Measurements from ENCODE around the gene ADCY9.
"Not testable (repeated sequence)": the region's sequence is repeated elsewhere in the genome, so short reads cannot be mapped to it uniquely, and the experiment has no call there.

The ADCY9 gene

DNA sequence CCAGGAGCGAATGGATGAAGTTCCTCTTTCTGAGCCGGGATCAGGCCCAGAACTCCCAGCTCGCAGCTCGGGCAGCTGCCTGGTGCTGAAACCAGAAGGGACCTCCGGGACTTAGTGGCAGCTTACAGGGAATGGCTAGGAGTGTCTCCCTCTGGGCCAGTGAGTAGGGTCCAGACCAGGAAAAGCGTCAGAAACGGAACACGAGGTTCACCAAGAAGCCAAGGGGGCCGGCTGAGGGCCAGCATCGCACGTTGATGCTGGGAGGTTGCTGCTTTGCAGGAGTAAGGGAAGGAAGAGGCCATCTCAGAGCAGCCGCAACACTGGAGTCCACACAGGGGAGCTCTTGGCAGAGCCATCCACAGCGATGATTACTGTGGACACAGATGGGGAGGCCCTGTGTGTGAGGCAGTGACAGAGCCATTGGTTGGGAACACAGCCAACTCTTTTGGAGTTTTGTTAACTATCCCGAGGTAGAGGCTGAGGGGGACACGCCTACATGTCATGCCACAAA lies 161.8 kb downstream of the ADCY9 start:
- in situ Hi-C loops (cut with HindIII; ENCODE audit: low sequenced_read_pairs), result no loop called here

DNA sequence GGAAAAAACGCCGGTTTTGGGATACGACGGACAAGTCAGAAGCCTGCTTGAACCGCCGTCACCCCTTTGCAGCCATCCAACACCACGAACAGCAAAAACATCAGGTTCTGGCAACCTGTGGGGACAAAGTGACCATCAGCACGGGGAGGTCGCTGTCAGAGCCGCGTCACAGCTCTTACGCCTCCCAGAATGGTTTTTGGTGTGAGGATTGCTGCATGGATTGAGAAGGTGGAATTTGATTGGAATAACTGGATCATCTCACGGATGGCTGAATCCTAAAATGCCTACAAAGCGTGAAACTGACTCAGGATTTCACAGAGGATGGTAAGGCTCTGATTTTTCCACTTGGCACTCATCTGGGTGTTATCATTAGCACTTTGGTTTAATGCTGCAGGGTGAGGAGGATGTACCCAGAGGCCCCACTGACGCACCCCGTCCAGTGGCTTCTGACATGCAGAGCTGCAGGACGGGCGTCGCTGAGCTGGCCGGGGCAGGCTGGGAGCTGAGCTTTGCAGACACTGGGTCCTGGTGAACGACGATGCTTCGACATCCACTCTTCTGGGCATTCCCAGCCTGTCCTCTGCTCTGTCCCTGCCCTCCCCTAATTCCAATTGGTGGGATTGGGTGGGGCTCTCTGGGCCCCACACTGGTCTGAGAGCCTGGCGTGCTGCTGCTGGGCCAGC lies 162.4 kb downstream of the ADCY9 start:
- in situ Hi-C loops (cut with HindIII; ENCODE audit: low sequenced_read_pairs), result no loop called here

DNA sequence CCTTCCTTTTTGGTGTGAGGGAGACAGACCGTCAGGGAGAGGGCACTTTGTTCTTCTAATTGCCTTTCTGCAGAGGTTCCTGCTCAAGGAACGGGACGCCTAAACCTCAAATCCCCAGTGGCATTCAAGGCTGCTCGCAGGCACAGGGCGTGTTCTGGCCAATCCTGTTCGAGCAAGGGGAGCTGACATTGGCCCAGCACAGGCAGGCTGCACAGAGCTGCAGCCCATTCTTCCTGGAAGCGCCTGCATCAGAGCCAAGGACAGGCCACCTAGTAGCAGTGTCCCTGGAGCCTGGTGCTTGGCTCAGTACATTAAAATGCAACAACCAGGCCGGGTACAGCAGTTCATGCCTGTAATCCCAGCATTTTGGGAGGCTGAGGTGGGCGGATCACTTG lies 163.5 kb downstream of the ADCY9 start:
- in situ Hi-C loops (cut with HindIII; ENCODE audit: low sequenced_read_pairs), result no loop called here

DNA sequence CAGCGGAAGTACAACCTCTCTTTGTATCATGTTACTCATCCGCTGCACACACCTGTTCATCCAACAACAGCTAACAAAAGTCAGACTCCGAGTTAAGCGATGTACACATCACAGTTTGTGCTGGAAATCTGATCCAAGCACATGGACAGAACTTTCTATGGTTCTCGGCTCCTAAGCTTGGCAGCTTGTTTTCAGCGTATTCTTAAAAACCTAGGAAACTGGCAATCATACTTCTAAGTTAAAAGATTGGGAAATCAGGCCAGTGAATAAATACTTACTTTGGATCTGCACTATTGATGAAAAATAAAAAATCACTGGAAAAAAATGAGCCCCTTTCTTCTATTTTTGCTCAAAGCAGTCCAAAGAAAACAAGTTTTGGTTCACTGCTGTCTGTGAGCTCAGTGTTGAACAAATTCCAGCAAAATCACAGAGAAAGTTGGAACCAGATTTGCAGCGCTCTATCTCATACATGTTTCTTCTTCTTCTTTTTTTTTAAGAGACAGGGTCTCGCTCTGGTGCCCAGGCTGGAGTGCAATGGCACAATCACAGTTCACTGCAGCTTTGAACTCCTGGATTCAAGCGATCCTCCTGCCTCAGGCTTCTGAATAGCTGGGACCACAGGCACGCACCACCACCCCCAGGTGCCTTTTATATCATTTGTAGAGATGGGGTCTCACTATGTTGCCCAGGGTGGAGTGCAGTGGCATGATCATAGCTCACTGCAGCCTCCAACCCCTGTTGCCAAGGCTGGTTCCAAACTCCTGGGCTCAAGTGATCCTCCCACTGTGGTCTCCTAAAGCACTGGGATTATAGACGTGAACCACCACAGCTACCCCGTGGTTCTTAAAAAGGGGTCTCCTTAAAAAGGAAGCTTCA lies 164.1 kb downstream of the ADCY9 start:
- in situ Hi-C loops (cut with HindIII; ENCODE audit: low sequenced_read_pairs), result no loop called here

DNA sequence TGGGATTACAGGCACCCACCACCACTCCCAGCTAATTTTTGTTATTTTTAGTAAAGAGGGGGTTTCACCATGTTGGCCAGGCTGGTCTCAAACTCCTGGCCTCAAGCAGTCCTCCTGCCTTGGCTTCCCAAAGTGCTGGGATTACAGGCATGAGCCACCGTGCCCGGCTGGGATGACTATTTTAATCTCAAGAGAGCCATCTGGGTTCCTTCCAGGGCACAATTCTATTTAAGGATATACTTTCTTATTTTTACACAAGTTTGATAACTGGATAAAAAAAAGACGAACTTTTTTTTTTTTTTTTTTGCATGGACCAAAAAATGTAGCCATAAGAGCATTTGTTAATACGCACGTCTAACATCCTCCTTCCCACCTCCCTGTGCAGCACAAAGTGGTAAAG lies 164.9 kb downstream of the ADCY9 start:
- in situ Hi-C loops (cut with HindIII; ENCODE audit: low sequenced_read_pairs), result not testable (repeated sequence)

DNA sequence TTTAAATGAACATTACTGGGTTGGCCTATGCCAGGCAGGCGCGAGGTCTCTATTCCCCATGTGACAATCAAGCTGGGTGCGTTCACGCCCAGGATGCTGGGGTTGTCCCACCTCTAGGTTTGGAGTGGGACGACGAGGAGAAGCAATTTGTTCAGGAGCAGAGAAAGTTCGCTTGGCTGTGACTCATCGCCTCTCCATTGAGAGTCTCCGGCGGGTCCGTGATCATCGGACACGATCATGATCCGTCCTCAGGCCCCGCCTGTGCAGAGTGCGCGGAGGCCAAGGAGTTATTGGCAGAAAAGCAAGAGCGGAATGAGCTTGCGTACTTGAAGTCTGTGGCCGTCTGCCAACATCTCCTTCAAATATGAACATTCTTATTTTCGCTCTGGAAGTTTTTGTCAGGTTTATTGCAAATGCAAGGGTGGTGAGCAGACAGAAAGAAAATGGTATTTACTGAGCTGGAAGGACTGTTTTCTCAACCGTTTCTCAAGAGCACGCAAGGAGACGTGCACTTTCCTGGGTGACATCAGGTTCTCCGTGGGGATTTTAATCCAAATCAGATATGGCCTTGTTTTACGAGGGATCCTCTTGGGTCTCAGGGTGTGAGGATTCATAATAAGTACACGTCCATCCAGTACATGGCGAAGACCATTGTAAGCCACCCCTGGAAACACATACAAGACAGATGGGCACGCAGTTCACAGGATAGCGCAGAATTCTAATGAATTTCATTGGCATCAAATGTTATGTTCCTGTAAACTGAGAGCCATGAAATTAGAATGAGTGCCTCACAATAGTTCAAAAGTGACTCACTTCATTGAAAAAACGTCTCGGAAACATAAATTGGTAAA lies 165.7 kb downstream of the ADCY9 start:
- in situ Hi-C loops (cut with HindIII; ENCODE audit: low sequenced_read_pairs), result no loop called here

DNA sequence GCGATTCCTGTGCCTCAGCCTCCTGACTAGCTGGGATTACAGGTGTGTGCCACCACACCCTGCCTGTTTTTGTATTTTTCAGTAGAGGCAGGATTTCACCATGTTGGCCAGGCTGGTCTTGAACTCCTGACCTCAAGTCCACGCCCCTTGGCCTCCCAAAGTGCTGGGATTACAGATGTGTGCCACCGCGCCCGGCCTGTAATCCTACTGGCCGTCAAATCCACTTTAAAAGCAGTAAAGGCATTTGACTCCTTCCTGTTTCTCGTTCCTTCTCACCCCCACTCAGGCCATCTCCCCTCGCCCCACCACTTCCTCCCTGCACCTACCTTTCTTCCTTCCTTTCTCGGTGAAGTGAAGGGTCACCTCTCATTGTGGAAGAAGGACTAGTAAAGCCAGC lies 166.3 kb downstream of the ADCY9 start:
- in situ Hi-C loops (cut with HindIII; ENCODE audit: low sequenced_read_pairs), result no loop called here

DNA sequence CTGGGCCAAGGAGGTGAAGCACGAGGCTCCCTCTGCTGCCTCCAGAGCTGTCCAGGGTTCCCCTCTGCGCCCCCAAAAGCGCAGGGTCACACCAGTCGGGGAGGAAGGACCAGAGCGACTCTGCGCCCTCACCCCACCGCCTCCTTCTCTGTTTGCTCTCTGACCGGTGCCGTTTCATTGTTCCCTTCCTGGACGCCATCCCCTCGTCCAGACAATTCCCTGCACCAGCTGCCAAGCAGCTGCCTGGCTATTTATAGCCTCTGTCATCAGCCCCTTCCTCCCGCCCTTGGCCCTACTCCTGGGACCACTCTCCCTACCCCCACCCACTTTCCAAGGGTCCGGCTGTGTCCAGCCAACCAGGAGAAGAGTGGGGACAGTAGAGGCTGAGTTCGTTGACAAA lies 167.0 kb downstream of the ADCY9 start:
- in situ Hi-C loops (cut with HindIII; ENCODE audit: low sequenced_read_pairs), result no loop called here

DNA sequence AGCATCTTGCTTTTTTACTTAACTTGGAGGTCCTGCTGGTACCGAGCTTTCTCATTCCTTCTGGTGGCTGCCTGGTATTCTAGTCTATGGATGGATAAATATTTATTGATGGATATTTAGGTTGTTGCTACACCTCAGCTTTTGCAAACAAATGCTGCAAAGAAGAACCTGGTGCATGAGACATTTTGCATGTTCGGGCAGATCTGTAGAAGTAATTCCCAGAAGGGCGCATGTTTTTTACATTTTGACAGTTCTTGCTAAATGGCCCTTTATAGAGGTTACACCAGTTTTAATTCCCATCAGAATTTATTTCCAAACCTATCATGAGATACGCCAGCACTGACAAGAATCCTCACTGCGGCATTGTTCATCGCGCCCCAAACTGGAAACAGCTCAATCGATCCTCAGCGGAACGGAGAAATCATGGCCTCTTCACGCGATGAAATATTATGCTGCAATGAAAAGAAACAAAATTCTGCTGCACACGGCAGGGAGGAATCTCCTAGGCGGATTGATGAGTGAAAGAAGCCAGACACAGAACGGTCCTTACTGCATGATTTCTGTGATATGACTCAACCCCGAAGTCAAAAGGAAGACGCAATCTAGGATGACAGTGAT lies 167.8 kb downstream of the ADCY9 start:
- in situ Hi-C loops (cut with HindIII; ENCODE audit: low sequenced_read_pairs), result no loop called here

DNA sequence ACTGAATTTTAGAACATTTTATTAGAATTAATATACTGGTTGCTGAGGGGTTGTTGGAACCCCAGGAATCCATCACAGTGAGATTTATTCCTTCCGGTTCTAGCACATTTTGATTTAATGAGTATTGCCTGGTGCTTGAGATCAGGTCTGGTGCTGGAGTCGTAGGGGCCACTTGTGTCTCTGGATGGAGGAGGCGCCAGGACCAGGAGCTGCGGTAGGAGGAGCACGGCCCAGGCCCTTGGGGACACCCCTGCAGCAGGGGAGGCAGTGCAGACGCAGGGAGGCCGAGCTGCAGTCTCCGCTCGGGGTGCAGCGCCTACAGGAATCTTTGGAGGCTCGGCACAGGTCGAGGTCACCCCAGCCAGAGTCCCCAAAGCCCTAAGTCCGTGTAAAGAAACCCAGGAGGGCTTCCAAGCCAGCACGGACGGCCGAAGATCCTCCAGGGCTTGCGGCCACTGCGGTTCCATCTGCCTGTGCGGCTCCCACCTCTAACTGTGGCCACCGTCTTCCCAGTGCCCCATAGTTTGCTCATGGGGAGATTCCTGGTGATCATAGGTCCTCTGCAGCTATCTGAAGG lies 169.6 kb downstream of the ADCY9 start:
- in situ Hi-C loops (cut with HindIII; ENCODE audit: low sequenced_read_pairs), result no loop called here

DNA sequence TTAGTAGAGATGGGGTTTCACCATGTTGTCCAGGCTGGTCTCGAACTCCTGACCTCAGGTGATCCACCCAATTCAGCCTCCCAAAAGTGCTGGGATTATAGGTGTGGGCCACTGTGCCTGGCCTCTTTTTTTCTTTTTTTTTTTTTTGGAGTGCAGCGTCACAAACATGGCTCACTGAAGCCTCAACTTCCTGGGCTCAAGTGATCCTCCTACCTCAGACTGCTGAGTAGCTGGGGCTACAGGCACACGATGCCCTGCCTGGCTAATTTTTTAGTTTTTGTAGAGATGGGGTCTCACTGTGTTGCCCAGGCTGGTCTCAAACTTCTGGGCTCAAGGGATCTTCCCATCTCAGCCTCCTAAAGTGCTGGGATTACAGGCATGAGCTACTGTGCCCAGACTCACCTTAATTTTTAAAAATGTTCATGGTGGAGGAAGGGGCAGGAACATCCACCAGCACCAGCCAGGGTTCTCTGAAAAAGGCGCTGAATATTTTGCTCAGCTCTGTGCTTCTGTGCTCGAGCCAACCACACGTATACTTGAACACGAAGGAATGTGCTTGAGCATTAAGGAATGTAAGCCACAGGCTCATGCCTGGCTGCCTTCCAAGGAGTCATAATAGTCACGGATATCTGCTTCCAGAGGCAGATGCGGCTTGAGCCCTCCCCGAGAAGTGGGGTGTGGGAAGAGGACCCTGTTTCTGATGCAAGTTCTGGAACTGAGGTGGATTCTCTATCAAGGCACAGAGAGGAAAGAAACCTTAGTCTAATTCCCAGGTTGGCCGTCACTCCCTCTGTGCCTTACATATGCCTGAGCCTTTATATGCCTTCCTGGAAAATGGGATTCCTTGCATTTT lies 170.3 kb downstream of the ADCY9 start:
- in situ Hi-C loops (cut with HindIII; ENCODE audit: low sequenced_read_pairs), result no loop called here

DNA sequence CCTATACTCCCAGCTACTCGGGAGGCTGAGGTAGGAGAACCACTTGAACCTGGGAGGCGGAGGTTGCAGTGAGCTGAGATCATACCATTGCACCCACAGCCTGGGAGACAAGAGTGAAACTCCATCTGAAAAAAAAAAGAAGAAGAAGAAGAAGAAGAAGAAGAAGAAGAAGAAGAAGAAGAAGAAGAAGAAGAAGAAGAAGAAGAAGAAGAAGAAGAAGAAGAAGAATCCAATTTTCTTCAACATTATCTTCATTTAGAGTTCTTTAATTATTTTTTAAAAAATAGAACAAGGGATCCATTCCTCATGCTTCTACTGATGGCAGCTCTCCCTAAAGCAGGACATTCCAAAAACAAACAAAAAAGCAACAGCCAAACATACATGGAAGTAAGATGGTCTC lies 171.8 kb downstream of the ADCY9 start:
- in situ Hi-C loops (cut with HindIII; ENCODE audit: low sequenced_read_pairs), result not testable (repeated sequence)

DNA sequence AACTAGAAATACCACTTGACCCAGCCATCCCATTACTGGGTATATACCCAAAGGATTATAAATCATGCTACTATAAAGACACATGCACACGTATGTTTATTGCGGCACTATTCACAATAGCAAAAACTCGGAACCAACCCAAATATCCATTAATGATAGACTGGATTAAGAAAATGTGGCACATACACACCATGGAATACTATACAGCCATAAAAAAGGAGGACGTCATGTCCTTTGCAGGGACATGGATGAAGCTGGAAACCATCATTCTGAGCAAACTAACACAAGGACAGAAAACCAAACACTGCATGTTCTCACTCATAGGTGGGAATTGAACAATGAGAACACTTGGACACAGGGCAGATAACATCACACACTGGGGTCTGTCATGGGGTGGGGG lies 174.1 kb downstream of the ADCY9 start:
- in situ Hi-C loops (cut with HindIII; ENCODE audit: low sequenced_read_pairs), result not testable (repeated sequence)

DNA sequence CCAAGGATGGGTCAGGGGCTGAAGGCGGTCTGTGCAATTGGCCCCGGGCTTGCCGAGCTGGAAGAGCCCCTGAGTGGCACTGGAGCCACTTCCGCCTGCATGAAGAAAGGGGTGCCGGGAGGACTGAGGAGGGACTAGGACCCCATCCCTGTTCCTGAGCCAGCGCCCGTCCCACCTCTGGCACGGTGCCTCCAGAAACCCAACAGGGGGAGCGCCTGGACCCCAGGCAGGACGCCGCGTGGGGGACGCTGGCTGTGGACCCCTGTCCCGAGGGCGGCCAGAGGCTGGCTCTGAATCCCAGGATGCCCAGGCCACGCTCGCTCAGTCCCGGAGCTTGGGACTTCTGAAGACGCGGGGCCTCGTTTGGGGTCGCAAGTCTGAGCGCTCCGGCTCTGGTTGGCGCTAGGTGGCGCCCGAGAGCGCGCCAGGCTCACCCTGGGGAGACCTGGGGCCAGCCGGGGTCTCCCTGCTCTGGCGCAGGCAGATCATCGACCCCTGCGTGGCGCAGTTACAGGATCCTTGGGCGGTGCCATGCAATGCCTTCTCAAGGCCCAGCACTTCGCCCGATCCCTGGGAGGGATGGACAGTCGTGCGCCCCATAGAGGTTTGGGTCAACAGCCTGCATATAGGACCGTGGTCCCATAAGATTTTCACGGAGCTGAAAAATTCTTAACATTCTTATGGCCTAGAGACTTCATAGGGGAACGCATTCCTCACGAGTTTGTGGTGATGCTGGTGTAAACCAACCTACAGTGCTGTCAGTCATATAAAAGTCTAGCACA lies 177.2 kb downstream of the ADCY9 start:
- in situ Hi-C loops (cut with HindIII; ENCODE audit: low sequenced_read_pairs), result no loop called here

DNA sequence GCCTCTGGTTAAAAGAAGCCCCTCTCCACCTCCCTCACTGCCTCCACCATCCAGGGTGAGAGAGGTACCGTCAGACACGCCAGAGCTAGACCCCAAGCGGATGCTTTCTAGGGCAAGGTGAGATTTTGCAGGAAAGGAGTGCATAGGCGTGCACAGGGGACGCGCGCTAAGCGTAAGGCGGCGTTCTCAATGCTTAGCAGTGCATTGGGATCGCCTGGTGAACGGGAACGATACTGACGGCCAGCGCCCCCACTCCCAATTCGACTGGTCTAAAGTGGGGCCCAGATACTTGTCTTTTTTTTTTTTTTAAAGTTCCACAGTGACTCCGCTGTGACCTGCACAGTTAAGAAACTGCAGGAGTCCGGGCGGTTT lies 177.8 kb downstream of the ADCY9 start:
- in situ Hi-C loops (cut with HindIII; ENCODE audit: low sequenced_read_pairs), result no loop called here

DNA sequence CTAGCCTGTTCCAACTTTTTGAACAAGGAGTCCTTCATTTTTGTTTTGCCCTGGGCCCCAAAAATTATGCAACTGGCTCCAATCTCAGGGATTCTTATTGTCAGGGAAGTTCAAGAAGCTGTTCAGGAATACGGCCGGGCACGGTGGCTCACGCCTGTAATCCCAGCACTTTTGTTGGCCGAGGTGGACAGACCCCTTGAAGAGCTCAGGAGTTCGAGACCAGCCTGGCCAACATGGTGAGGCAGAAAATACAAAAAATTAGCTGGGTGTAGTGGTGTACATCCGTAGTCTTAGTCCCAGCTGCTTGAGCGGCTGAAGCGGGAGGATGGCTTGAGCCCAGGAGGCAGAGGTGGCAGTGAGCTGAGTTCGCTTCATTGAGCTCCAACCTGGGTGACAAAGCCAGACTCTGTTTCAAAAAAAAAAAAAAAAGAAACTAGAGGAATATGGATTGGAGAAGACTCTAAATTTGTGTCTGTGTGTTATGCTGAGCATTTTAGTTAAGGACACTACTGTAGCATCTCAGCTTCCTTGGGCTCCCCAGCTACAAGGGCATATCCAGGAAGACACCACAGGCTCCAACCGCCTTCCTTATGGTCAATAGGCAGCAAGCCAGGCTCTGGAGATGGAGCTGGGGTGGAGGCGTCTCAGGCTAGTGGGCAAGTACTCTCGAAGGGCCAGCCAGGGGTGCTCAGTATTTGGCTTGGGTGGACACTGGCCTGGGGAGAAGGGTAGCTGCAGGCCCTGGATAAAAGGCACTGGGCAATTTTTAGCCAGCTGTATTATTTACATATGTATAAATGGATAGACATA lies 179.0 kb downstream of the ADCY9 start:
- in situ Hi-C loops (cut with HindIII; ENCODE audit: low sequenced_read_pairs), result no loop called here

DNA sequence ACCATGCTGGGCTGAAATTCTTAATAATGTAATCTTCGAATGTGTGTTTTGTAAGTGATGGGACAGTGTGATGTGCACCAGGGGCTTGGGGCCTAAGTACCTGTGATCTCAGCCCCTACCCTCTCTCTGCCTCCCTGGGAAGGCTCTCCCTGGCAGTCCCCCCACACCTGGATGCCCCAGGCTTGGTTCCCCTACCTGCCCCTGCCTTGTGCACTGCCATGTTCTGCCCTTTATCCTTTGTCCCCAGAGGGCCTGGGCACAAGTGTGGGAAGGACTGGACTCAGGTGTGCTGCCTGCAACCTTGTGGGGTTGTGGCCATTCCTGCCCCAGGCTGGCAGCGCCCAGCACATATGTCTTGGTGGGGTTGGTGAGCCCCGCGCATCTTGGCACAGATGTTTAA lies 180.3 kb downstream of the ADCY9 start:
- in situ Hi-C loops (cut with HindIII; ENCODE audit: low sequenced_read_pairs), result no loop called here
